ENCODE measurements around the gene DES.

GRCh38 chr2:219475278-219475677, 57.1 kb downstream of the DES start:
- TF ChIP-seq CTCF (IDR thresholded peaks at IDR 0.05) (no peak), POLR2A (IDR thresholded peaks at IDR 0.05) (no peak)

Data from Peyer's patch (tissue), 4 donors.